Umbilical cord (tissue), 2 donors: Measurements from ENCODE around the gene NTM. TPM values are rescaled to one million over a fixed set of nuclear protein-coding genes. Genes with fewer than 3 reads are reported as not detected.

ENCODE experiments used
- DNase-seq: peaks from one replicate; pipeline ENCODE4 v3.0.0-alpha.2; 2015; ENCODE audit warnings: low spot score
- total RNA-seq: library from RNA; depleted of rRNA; stranded (reverse); fragments of >200 nt; gene quantifications from one replicate; pipeline ENCODE4 v1.2.3, GENCODE V29; 2014; ENCODE audit warnings: low replicate concordance; ENCODE audit not compliant: insufficient read depth

Gene NTM
- total RNA-seq, 1 donor from 2014 or later: 8.9 TPM

DNA sequence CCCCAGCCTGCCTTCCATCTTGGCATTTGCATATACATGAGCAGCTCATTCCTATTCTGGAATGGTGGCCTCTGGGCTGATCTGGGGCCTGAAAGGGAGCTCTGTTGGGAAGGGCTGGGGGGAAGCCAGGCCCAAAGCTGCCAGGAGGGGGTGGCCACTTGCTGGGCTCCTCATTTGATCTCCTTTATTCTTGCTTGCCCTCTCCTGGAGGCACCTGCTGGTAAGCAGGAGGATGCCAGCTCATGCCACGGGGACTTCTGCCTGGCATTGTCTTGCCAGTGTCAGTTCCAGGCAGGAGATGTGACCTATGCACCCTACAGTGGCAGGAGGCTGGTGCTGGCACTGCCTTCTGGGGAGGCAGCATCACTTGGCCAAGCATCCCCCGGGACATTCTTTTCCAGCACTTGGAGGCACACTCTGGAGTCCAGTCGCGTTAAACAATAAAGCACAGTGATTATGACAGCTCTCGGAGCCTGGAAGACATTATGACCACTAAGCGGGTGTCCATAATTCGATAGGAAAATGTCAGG lies 128.3 kb downstream of the NTM start:
- DNase-seq: no peak

DNA sequence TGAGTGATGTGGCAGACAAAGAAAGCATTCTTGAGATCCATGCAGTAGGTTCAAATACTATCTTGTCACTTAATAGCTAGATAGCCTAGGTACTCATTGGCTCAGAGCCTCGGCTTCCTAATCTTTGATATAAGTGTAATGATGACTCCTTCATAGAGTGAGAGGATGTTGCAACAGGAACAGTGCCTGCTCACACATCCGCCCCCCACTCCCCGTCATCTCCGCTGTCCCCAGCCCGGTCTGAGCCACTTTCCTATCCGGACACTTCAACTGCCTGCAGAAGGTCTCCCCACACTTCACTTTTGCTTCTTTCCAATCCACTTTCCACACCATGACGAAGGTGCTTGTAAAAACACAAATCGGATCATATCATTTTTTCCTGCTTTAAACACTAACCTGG lies 128.8 kb downstream of the NTM start:
- DNase-seq: no peak

DNA sequence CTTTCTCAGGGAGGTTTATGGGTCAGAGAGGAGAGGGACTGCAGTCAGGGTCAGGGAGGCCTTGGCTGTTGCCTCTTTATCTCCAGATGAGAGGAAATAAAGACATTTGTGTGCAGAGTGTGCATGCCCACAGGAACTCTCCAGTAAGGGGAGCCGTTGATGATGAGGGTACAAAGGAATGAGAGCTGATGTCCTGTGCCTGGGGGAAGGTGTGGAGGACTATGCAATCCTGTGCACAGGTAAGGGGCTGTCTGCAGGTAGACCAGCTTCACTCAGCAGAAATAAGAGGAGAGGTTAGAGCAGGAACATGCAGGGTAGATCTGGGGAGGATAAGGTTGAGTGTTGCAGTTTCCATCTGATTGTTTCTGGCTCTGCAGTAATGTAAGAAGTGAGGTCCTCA lies 132.6 kb downstream of the NTM start:
- no peak for DNase-seq

DNA sequence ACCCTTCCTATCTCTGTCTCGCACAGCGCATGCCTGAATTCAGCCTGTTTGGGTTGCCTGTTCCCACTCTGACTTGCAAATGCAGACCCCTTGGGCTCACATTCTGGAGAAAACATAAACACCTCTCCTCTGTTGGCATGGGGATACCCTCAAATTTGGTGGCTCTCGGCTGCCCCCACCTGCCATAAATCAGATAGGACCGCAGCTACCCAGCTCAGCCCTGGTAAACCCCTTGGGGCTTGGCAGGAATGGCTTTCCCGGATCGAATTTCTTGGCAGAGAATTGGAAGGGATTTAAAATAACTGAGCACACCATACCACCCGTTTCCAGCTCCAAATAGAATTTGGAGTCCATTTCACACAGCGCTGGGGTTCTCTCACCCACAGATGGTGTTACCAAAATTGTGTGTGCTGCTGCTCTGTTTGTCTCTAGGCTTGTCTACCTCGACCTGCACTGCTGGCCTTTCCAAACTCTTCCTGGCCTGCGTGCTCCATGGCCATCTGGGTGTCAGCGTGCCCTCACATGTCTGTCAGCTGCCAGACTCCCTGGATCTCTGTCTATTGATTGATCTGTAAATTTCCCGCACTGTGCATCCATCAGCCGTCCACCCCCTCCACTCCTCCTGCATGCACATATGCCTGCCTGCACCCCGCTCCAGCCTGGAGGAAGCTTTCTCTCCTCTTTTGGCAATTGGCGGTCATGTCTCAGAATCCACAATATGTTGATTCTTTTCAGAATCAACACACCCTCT lies 134.0 kb downstream of the NTM start:
- DNase-seq: peak; percentile 64

DNA sequence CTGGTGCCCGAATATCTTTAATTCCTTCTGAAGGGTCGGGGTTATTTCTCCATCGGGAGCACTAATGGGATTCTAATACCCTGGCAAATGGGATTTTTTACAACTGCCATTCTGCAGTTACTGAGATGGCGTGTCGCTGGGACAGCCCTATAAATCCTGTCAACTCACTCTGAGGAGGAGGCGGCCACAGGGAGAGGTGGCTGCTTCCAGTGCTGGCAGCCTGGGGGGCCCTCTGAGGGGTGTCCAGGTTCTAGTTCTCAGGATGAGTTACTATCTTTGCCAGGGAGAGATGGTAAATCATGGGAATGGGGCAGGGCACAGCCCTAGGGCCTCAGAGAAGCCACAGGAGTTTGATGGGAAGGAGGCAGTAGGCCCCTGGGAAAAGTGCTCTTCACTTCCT lies 135.9 kb downstream of the NTM start:
- no peak for DNase-seq

DNA sequence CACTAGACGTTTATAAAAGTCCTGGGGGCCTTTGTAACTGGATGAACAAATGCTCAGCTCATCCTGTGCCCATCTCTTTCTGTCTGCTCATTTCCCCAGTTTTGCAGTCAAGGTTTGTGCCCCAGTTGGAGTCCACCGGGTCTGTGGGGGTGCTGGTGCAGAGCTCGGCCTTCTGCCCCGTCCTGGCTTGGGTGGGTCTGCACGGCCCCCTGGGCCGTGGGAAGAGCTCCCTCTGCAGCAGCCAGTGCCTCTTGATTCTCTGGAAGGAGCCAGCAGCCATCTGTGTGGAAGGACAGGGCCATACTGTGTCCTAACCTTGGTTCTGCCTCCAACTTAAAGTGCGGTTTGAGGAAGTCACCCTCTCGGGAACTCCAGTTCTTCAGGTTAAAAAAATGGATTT lies 140.2 kb downstream of the NTM start:
- DNase-seq: no peak

DNA sequence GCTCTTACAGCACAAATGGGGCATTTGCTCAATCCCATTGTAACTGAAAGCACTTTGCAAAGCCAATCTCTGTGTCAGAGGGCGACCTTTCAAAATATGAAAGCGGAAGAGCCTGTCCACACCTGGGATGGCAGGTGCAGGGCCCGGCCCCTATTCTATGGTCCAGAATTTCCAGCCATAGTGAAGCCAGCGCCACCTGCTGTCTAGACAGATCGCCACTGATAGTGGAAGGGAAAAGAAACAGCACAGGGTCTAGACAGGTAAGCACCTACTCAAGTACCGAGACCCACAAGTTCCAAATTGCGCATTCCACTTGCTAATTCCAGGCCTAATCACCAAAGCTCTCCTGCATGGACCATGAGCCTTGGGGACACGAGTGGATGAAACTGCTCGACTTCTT lies 141.4 kb downstream of the NTM start:
- no peak for DNase-seq

DNA sequence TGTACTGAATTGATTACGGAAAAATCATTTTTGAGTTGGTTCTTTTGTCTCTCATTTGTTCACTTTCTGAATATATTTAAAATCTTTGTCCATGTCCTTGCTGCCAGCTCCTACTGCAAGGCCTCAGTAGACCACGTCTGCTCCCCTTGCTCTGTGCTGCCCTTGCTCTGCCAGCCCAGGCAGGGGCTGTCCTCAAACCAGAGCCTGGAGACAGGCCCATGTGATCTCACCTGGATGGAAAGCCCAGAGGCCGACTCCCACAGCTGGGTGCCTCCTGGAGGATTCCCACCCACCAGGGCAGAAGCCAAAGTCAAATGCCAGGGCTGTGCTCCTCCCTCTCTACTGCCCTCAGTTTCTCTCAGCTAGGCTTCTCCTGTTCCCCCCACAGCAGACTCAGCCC lies 141.8 kb downstream of the NTM start:
- DNase-seq: no peak

DNA sequence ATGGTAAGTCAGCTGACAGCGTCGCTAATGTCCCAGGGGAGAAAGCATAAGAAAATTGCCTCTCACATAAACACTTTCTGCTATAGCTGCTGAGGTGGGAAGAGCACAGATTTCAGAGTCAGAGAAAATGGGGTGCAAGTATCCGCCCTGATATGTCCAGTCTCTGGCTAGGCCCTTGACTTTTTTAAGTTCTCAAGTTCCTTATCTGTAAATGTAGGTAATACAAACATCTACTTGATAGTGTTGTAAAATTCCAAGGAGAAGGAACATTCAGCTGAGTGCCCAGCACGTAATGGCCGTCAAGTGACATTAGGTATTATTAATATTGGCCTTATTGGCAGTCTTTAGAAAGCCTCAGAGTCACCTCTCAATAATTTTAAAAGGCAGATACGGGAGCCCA lies 143.6 kb downstream of the NTM start:
- no peak for DNase-seq

DNA sequence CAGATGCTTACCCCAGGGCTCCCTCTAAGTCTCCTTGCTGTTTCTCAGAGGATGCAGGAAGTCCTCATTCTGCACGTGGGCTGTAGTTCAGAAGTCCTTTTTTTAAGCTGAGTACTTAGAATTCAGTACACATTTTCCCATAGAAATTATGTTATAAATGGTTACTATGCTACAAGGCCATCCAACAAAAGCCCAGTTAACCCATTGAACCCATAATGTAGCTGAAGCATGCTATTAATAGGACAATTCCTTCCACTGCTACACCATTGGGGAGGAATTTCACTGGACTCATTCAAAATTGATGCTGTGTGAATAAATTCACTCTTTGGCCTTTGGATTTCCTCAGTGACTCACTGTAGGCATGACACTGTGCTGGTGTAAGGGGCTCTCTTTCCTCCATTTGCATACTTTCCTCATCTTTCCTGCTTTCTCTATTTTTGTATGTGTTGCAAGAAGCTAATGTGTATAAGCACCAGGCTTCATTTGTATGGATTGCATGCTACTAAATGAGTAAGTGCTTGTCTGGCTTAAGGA lies 148.0 kb downstream of the NTM start:
- no peak for DNase-seq

DNA sequence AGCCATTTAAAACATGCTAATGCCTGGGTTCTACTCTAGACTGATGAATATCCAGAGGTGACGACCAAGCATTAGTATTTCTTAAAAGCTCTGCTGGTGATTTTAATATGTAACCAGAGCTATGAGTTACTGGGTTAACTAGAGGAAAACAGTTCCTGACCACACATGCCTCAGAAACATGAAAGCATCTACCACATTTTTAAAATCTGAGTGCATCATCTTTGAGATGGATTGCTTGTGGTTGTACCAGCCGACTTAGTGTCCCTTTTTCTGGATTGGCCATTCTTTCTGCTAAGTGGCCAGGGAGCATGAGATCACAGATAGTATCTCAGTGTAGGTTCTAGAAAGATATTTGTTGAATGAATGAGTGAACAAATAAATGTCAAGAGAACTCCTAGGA lies 152.4 kb downstream of the NTM start:
- peak; percentile 50 for DNase-seq

DNA sequence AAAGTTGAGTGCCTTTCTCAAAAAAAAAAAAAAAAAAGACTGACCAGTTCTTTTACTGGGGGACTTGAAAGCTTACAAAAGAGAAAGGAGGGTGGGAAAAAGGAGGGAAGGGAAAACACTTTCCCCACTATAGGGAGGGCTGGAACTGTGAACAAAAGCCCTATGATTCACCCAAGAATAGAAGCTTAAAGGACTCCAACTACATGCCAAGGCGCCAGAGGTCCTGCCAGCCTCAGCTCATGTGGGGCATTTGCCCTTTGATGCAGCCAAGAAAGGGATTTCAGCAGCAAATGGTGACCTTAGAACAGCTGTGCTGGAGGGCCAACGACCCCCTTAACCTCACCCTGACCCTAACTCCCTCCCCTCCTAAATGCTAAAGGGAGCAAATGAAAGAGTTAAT lies 160.0 kb downstream of the NTM start:
- DNase-seq: no peak

DNA sequence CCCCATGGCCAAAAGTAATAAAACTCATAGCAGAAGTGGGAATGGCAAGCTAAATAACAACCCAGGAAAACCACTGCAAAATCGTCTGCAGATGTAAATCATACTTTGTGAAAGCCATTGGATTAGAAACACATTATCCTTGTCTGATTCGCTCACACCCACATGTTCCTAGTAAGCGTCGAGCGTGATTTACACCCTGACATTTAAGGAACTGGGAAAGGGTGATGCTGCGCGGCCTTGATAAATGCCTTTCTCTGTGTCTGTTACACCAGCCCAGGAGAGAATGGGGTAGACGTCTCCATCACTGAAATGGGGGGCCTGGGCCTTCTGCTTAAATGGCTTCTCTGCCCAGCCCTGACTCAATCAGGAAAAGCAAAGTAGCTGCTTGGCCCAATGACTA lies 162.7 kb downstream of the NTM start:
- DNase-seq: peak; percentile 23

DNA sequence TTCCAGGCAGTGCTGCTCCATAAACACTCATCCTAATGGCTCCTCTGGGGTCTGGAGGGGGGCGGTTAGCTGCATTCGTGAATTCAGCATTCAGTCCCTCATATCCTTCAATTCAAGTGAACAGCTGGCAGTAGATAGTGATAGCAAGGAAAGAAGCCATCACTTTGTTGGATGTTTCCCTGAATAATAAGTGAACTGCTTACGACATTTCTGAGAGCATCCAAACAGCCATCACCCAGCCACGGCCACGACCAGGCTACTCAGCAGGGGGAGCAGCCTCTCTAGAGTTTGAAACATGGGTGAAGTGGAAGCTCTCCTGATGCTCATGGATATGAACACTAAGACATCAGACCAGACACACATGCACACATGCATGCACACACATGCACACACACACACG lies 163.6 kb downstream of the NTM start:
- DNase-seq: no peak

DNA sequence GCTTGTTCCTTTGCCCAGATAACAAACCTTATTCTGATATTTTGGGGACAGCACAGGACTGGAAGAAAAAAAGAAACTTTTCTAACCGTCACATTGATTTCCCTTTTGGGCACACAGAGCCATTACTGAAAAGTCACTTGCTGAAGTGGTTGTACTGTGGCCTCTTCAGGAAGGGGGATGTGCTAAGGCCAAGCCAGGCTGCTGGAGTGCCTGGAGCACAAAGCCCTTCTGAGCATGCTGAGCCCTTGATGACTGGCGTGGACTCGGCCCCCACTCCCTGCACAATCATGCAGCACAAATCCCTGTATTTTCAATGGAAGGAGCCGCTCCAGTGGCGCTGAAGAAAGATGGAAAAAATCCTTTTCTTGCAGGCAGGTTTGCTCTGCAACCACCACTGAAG lies 164.2 kb downstream of the NTM start:
- DNase-seq: peak; percentile 65

DNA sequence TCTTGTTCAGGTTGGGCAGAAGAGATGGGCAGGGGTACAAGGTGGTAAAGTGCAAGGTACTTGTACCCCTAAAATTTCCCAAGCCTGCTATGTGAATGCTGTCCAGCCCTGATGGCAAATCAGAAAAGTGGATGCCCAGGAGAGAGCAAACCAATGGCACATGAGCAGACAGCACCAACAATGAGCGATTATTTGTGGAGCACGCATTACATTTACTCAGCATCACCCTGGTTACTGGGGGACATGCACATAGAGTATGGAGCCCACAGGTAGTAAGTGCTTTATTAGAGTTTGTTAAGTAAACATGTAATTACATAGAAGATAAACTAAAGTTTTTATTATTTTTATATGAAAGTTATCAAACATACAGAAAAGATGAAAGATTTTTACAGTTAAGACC lies 165.7 kb downstream of the NTM start:
- no peak for DNase-seq

DNA sequence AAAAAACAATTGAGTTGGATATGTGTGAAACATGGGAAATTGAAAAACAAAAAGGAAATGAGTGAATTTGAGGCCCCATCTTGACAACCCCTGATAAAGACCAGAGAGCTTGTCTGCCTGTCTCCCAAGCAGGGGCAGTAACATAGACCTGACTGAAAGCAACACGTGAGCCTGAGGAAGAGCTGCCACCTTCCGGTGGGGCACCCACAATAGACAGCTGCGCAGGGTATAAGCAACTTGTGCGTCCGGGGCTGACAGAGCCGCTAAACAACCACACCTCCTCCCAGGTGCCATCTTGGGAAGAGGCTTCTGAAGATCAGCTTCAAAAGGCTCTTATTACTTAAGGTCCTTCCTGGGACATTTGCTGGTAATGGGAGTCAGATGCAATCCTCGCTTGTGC lies 166.8 kb downstream of the NTM start:
- DNase-seq: no peak

DNA sequence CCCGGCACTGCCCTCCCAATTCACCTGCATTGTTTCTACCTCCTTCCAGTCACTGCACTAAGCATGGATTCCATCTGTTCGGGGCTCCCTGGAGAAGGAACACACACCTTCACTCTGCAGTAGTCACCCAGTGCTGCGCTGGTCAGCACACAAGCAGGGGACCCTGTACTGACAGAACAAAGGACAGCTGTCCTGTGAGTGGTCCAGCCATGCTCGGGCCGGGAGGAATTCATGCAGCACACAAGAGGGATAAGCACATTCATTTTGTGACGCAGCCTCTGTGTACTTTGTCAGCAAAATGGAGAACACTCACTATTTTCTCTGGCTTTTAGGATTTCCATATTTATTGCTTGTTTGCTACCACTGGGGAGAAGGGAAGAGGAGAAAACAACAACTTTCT lies 167.3 kb downstream of the NTM start:
- no peak for DNase-seq

DNA sequence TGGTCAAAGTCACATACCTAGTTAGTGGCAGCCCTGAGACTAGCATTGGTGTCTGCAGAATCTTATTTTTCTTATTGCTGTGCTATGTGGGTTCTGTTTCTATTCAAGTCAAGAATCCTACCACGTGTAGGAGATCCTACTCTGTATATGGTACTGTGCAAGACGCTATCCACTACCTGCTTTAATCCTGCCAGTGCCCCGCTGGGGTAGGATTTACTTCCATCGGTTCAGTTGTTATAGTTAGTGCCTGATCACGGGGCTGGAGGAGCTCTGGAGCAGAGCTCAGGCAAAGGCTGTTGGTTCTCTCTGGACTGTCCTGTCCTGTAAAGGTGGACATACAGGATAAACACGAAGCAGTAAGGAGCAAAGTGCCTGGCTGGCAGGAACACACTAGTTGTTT lies 167.9 kb downstream of the NTM start:
- no peak for DNase-seq

DNA sequence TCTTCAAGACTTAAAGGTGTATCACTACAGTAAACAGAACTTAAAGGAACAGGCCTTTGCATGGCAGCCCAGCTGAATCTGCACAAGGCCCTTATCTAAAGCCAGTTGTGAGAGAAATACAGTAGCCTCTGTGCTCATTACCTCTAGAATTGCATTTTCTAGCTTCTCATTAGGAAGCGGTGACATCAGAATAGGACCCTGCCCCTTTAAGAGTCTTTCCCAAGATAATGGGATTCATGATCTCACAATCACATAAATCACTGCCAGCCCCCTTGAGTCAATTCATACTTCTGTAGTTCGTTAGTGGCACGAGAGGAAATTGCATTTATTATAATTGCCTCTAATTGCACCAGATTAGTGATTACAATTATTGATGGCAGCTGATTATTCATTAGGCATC lies 170.3 kb downstream of the NTM start:
- DNase-seq: no peak

DNA sequence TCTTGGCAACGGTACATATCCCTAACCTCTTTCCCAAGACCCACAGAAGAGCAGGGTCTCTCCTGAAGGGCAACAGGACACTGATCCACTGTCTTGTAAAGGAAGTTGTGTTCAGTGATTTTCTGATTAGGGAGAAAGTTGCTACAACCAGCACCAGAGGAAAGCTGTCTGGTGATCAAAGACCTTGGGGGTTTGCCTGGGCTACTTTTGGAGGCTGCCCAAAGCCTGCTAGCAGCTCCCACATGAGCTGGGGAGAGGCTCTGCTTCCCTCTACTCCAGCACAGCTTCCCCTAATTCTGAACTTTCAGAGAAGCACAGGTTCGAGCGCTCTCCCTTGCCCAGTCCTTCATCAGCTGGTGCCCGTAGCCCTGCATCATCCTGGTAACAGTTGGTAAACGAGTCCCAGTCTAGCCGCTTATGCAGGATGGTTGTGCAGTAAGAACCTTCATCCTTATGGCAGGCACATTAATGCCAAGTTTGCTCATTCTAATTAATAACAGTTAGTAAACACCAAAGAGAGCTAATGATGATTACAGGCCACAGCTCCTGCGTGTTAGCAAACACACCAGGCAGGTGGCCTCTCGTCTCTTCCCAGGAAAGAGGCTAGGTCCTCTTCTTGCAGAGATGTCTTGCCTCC lies 173.1 kb downstream of the NTM start:
- DNase-seq: no peak

DNA sequence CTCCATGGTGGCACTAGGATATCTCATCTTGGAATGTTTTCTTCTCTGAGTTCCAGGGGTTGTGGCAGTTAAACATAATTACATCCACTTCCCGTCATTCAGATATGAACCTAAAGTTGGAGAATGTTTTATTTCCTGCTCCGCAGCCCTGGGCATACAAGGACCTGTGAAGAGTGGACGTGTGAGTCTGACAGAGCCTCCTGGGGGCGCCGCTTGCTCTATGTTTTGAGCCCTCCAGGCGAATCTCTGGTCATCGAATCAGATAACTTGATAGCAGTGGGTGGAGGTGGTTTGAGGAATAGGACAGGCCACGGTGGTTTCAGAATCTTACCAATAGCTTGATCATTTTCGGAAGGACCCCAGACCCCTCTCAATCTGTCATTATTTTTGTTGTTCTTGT lies 174.2 kb downstream of the NTM start:
- DNase-seq: no peak

DNA sequence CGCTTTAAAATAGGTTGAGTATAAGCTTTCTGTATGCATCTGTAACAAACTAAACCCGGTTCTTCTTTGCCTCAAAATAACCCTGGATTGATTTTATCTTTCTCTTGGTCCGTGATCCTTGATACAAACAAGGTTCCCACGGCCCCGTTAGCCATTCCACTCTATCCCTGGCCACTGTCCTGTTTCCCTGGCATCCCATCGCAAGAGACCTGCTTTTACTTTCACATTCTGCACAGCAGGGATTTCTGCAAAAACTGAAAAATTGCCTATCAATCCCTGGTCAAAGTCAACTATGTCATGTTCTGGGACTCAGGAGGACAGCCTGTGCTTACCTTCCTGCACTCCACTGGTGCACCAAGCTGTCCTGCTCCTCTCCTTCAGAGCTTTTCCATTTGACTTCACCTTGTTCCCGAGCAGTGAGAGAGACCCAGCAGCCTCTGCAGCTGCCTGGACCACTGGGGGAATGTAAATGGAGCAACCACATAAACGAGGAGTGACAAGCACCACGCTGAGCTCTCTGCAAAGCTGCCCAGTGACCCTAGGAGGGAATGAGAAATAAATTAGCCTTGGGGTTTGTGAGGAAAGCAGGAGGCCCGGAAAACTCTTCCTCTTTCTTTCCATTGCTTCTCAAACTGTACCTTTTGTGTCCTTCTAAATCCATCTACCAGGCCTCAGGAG lies 175.9 kb downstream of the NTM start:
- DNase-seq: no peak
